Adrenal gland (tissue), 5 donors: Measurements from ENCODE around the gene SRXN1.
A peak's percentile ranks its signal among the peaks of the same experiment; 100 is the strongest.

Experiments used
- CTCF ChIP-seq, 6 experiments: fragments of 450-650 bp in 4 of 6; fragments of 200-600 bp in 2 of 6; sonication (generic) in 1 of 6; IDR thresholded peaks; 1 replicate in 5 of 6; 2 replicates in 1 of 6; pipeline versions ENCODE4 v1.5.1 to v1.8.0; 2016 to 2021; ENCODE audit warnings: antibody characterized with exemption in 6 of 6, mild to moderate bottlenecking in 2 of 6, moderate library complexity in 1 of 6
- POLR2A ChIP-seq, 2 donors: fragments of 450-650 bp; IDR thresholded peaks; one replicate each; pipeline ENCODE4 v1.6.1; 2017; ENCODE audit warnings: antibody characterized with exemption in 2 of 2, mild to moderate bottlenecking in 2 of 2, moderate library complexity in 1 of 2
- donor health status: DM: no; HTN: no; CAD: no.

DNA sequence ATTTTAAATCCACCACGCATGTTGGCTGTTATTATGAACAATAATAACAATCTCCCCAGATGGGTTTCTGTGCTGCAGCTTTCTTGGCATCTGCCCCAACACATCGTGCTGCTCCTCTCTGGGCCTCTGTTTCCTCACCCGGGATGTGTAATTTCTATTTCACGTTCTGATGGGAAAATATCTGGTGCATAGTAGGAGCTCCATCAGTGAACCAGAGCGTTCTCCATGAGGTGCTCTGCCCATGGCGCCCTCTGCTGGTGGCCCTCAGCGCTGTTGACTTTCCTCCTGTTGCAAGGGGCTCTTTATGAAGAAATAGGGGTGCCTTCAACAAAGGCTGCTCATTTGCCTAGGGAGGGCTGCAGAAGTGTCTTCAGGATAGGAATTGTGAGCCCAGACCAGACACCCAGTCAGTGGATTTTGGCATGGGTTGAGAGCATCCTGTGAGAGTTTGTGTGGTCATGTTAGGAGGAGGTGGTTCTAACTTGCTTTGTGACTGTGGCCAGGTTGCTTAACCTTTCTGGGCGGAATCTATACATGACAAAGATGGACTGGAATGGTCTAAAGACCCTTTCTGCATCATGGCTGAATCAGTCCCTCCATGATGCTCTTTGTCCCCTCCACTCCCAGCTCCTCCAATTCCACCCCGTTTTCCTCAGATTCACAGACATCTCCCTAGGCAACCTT lies 14.5 kb upstream of the SRXN1 start:
- peak; percentile 32 to 76 (median 72) for TF ChIP-seq CTCF (IDR thresholded peaks at IDR 0.05)
- no peak for TF ChIP-seq POLR2A (IDR thresholded peaks at IDR 0.05)
